Fibroblast of lung (primary cell): ENCODE results near the gene IRX1.

Source experiments
- EZH2 ChIP-seq: IDR thresholded peaks from 2 replicates; pipeline ENCODE4 v1.5.1; 2012; ENCODE audit warnings: low read length, control low read depth, mild to moderate bottlenecking; ENCODE audit errors: missing control alignments
- TF ChIP-seq, protein P1 (sequence below), 2 donors: IDR thresholded peaks in 1 of 2; conservative IDR thresholded peaks in 1 of 2; 1 replicate in 1 of 2; 2 replicates in 1 of 2; pipeline ENCODE4 v1.5.1; 2011 to 2012; ENCODE audit warnings: low read length in 2 of 2, control low read depth in 1 of 2, inconsistent platforms in 1 of 2, low read depth in 1 of 2, mild to moderate bottlenecking in 1 of 2

DNA sequence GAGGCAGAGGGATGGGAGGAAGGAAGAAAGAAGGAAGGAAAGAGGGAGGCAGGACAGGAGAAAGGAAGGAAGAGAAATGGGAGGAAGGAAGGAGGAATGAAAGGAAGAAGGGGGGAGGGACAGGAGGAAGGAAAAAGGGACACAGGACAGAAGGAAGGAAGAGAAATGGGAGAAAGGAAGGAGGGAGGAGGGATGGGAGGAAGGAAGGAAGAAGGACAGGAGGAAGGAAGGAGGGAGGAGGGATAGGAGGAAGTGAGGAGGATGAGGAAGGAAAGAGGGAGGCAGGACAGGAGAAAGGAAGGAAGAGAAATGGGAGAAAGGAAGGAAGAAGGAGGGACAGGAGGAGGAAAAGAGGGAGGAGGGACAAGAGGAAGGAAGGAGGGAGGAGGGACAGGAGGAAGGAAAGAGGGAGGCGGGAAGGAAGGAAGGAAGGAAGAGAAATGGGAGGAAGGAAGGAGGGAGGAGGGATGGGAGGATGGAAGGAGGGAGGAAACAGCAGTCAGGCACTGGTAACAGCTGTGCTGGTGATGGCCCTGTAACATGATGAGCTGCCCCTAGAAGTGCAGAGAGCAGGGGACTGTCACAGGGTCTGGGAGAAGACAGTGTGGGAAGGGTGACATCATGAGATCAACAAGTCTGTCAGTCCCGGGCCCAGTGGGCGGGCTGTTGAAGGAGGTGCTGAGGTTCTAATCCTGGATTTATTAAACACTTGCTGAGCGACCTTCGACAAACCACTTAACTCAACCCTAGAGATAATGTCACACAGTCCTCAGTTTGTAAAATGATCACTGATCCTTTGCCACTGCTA, 10.7 kb upstream of the IRX1 start:
- TF ChIP-seq, protein P1, sequence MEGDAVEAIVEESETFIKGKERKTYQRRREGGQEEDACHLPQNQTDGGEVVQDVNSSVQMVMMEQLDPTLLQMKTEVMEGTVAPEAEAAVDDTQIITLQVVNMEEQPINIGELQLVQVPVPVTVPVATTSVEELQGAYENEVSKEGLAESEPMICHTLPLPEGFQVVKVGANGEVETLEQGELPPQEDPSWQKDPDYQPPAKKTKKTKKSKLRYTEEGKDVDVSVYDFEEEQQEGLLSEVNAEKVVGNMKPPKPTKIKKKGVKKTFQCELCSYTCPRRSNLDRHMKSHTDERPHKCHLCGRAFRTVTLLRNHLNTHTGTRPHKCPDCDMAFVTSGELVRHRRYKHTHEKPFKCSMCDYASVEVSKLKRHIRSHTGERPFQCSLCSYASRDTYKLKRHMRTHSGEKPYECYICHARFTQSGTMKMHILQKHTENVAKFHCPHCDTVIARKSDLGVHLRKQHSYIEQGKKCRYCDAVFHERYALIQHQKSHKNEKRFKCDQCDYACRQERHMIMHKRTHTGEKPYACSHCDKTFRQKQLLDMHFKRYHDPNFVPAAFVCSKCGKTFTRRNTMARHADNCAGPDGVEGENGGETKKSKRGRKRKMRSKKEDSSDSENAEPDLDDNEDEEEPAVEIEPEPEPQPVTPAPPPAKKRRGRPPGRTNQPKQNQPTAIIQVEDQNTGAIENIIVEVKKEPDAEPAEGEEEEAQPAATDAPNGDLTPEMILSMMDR (conservative IDR thresholded peaks at IDR 0.05 in 1 of 2, IDR thresholded peaks at IDR 0.05 in 1 of 2; ENCODE audit: low read depth in 1 of 2, low read length in 2 of 2): no peak
- TF ChIP-seq EZH2: no peak
